SKM-1 (cell line): ENCODE measurements around the gene MAPK14.
"Not testable (repeated sequence)": the region's sequence is repeated elsewhere in the genome, so short reads cannot be mapped to it uniquely, and the experiment has no call there.

Experiments used
- DNase-seq: peaks from one replicate; lab custom pipeline; 2025; ENCODE audit not compliant: unreplicated experiment; lab: John Stamatoyannopoulos, UW

Gene MAPK14

GRCh38 chr6:36068586-36068985 lies 41.0 kb downstream of the MAPK14 start:
- no peak for DNase-seq

- DNase-seq: no peak
Measured at GRCh38 chr6:36069573-36069972, 42.0 kb downstream of the MAPK14 start.

- no peak for DNase-seq
Measured at GRCh38 chr6:36070252-36070651, 42.6 kb downstream of the MAPK14 start.

- no peak for DNase-seq
Measured at GRCh38 chr6:36071281-36071680, 43.7 kb downstream of the MAPK14 start.

- no peak for DNase-seq
Measured at GRCh38 chr6:36071714-36072113, 44.1 kb downstream of the MAPK14 start.

GRCh38 chr6:36072681-36073080 lies 45.1 kb downstream of the MAPK14 start:
- no peak for DNase-seq

GRCh38 chr6:36073587-36073986 lies 46.0 kb downstream of the MAPK14 start:
- DNase-seq: no peak

- DNase-seq: no peak
Measured at GRCh38 chr6:36075656-36076055, 48.0 kb downstream of the MAPK14 start.

GRCh38 chr6:36076178-36077063 lies 48.8 kb downstream of the MAPK14 start:
- no peak for DNase-seq

GRCh38 chr6:36078159-36078558 lies 50.6 kb downstream of the MAPK14 start:
- DNase-seq: no peak

- DNase-seq: no peak
Measured at GRCh38 chr6:36079601-36080000, 52.0 kb downstream of the MAPK14 start.

GRCh38 chr6:36082318-36082717 lies 54.7 kb downstream of the MAPK14 start:
- DNase-seq: no peak

- no peak for DNase-seq
Measured at GRCh38 chr6:36083446-36083845, 55.8 kb downstream of the MAPK14 start.

GRCh38 chr6:36088204-36088603 lies 60.6 kb downstream of the MAPK14 start:
- not testable (repeated sequence) for DNase-seq

GRCh38 chr6:36089048-36089447 lies 61.4 kb downstream of the MAPK14 start:
- DNase-seq: no peak

- no peak for DNase-seq
Measured at GRCh38 chr6:36094238-36094637, 66.6 kb downstream of the MAPK14 start.

GRCh38 chr6:36094753-36095496 lies 67.3 kb downstream of the MAPK14 start:
- DNase-seq: peak; percentile 19

GRCh38 chr6:36095497-36096391 lies 68.1 kb downstream of the MAPK14 start:
- DNase-seq: no peak

- no peak for DNase-seq
Measured at GRCh38 chr6:36098253-36098919, 70.8 kb downstream of the MAPK14 start.

- no peak for DNase-seq
Measured at GRCh38 chr6:36098920-36099647, 71.5 kb downstream of the MAPK14 start.
